K562 (cell line): ENCODE results near the gene PTGER4. TPM values are rescaled to one million over a fixed set of nuclear protein-coding genes. Genes with fewer than 3 reads are reported as not detected.

Source experiments
- ATAC-seq: fragments of 200-7000 bp; cut with Tn5 transposase; 3 replicates; pipeline ENCODE4 v1.9.1; 2020; ENCODE audit warnings: moderate library complexity
- BruUV-seq: library from RNA; stranded (reverse); fragments of 400-500 nt; replicated peaks from 2 replicates; lab custom pipeline; 2021; lab: Mats Ljungman, UMichigan
- CTCF ChIA-PET: fragments of 300-600 bp; formaldehyde crosslinking; extraction: SDS; loops from one replicate; lab custom pipeline; 2021; ENCODE audit warnings: low intra/inter-chr PET ratio; lab: Yijun Ruan, JAX
- POLR2A ChIA-PET: fragments of 300-600, 350-650 bp; sonication (Branson Sonifier 250); formaldehyde crosslinking; extraction: SDS; loops from one replicate; lab custom pipeline; 2021; ENCODE audit warnings: antibody characterized with exemption, inconsistent platforms; lab: Yijun Ruan, JAX
- DNase-seq, 4 experiments: peaks; one replicate each; pipeline versions ENCODE4 v3.0.0 to v3.0.0-alpha.2; 2011 to 2018; ENCODE audit warnings: low spot score in 3 of 4, mixed read lengths in 3 of 4; ENCODE audit errors: extremely low read depth in 1 of 4
- FAIRE-seq: peaks from 2 replicates; lab custom pipeline; 2011; peaks lifted over from hg19 to GRCh38; lab: Jason Lieb, UNC
- H2AFZ ChIP-seq: 2 replicates; pipeline ENCODE4 v1.6.0; 2011; ENCODE audit warnings: low read depth, low read length, control low read depth, inconsistent platforms
- H3K27ac ChIP-seq: fragments of 200-600 bp; 3 replicates; pipeline ENCODE4 v1.8.0; 2011; ENCODE audit warnings: low read depth, mild to moderate bottlenecking, control low read depth, inconsistent platforms, low read length, moderate library complexity, mixed read lengths; ENCODE audit errors: extremely low read depth
- H3K27me3 ChIP-seq, 2 experiments: fragments of 300-600 bp in 1 of 2; 2 replicates in 1 of 2; 3 replicates in 1 of 2; pipeline versions ENCODE4 v1.6.0 to v1.8.0; 2011; ENCODE audit warnings: inconsistent platforms in 2 of 2, low read length in 2 of 2, mild to moderate bottlenecking in 1 of 2, mixed read lengths in 1 of 2, moderate library complexity in 1 of 2; ENCODE audit not compliant: control insufficient read depth in 2 of 2, insufficient read depth in 2 of 2
- H3K36me3 ChIP-seq: fragments of 300-600 bp; 3 replicates; pipeline ENCODE4 v1.8.0; 2011; ENCODE audit warnings: mild to moderate bottlenecking, low read length, inconsistent platforms; ENCODE audit not compliant: control insufficient read depth, insufficient read depth
- H3K4me1 ChIP-seq, 2 experiments: fragments of 200-600 bp in 1 of 2; replicated peaks in 1 of 2; 2 replicates in 1 of 2; 3 replicates in 1 of 2; pipeline versions ENCODE4 v1.5.1 to v1.8.0; 2011; ENCODE audit warnings: inconsistent platforms in 2 of 2, low read length in 2 of 2, mild to moderate bottlenecking in 1 of 2, mixed read lengths in 1 of 2, moderate library complexity in 1 of 2; ENCODE audit not compliant: control insufficient read depth in 2 of 2, insufficient read depth in 2 of 2
- H3K4me2 ChIP-seq: 2 replicates; pipeline ENCODE4 v1.6.1; 2011; ENCODE audit warnings: low read length, control low read depth, inconsistent platforms, mixed read lengths; ENCODE audit not compliant: insufficient read depth
- H3K4me3 ChIP-seq: fragments of 200-600 bp; sonication (generic), shearing (Covaris generic); 2 replicates; pipeline ENCODE4 v1.5.1; 2016; ENCODE audit warnings: control low read depth, inconsistent platforms
- H3K79me2 ChIP-seq: fragments of 200-600 bp; 3 replicates; pipeline ENCODE4 v1.8.0; 2011; ENCODE audit warnings: low read length, inconsistent platforms; ENCODE audit not compliant: control insufficient read depth, insufficient read depth
- H3K9ac ChIP-seq, 2 experiments: 2 replicates each; pipeline versions ENCODE4 v1.6.0 to v1.6.1; 2011; ENCODE audit warnings: low read depth in 2 of 2, low read length in 2 of 2, control low read depth in 1 of 2, inconsistent platforms in 1 of 2, mild to moderate bottlenecking in 1 of 2, mixed read lengths in 1 of 2; ENCODE audit not compliant: insufficient read depth in 1 of 2
- H3K9me1 ChIP-seq: one replicate; pipeline ENCODE4 v1.6.0; 2011; ENCODE audit warnings: inconsistent platforms, mild to moderate bottlenecking, low read length, moderate library complexity; ENCODE audit not compliant: control insufficient read depth, insufficient read depth
- H3K9me3 ChIP-seq: replicated peaks from 2 replicates; pipeline ENCODE4 v1.5.1; 2011; ENCODE audit warnings: low read depth, low read length, inconsistent platforms; ENCODE audit not compliant: control insufficient read depth, insufficient read depth
- H4K20me1 ChIP-seq: replicated peaks from 2 replicates; pipeline ENCODE4 v1.6.1; 2011; ENCODE audit warnings: low read length, inconsistent platforms, mixed read lengths; ENCODE audit not compliant: control insufficient read depth, insufficient read depth
- ESRRB ChIP-seq: fragments of 250-450 bp; sonication (Bioruptor Pico); IDR thresholded peaks from 2 replicates; pipeline ENCODE4 v1.5.0; 2020; ENCODE audit warnings: mild to moderate bottlenecking, moderate library complexity, borderline replicate concordance
- HINFP ChIP-seq: fragments of 450-650 bp; conservative IDR thresholded peaks from 2 replicates; pipeline ENCODE4 v1.6.1; 2016; ENCODE audit warnings: missing genetic modification characterization, low read depth, mild to moderate bottlenecking, control low read depth, missing compliant biosample characterization
- MEF2A ChIP-seq: IDR thresholded peaks from 2 replicates; pipeline ENCODE4 v1.6.1; 2011; ENCODE audit warnings: low read depth, mild to moderate bottlenecking, low read length, moderate library complexity; ENCODE audit not compliant: control insufficient read depth
- NR2F6 ChIP-seq: fragments of 450-650 bp; formaldehyde crosslinking; IDR thresholded peaks from 2 replicates; pipeline ENCODE4 v1.4.0; 2020; ENCODE audit warnings: mild to moderate bottlenecking
- RERE ChIP-seq: sonication (generic); formaldehyde crosslinking; IDR thresholded peaks from 2 replicates; pipeline ENCODE4 v1.8.0; 2023; ENCODE audit warnings: missing genetic modification reagents, mild to moderate bottlenecking, borderline replicate concordance
- SMC3 ChIP-seq: conservative IDR thresholded peaks from 2 replicates; pipeline ENCODE4 v1.6.1; 2011; ENCODE audit warnings: low read depth, low read length, improper control_type of control experiment; ENCODE audit not compliant: insufficient read depth
- ZHX1 ChIP-seq: fragments of 150-350 bp; conservative IDR thresholded peaks from 2 replicates; pipeline ENCODE4 v1.6.1; 2014; ENCODE audit warnings: low read length
- WGBS: fragments of 100-300 bp; shearing (Covaris generic); methylation state at CpG from one replicate; pipeline ENCODE4 v1.1.6; 2016; ENCODE audit warnings: low coverage, mixed read lengths; ENCODE audit not compliant: insufficient coverage; ENCODE audit errors: missing lambda C conversion rate; 5-methylcytosine and 5-hydroxymethylcytosine counted together
- in situ Hi-C: fragments of 300-500 bp; cut with MboI; formaldehyde crosslinking; loops from 4 replicates; pipeline ENCODE4 v1.15.0; 2018; ENCODE audit warnings: inconsistent platforms, mixed read lengths
- intact Hi-C: fragments of 100-400 bp; cut with micrococcal nuclease; formaldehyde crosslinking; loops from 2 replicates; pipeline ENCODE4 v1.14.2; 2022
- polyA plus RNA-seq, 8 experiments: library from polyadenylated mRNA; depleted of rRNA in 4 of 8; stranded (reverse) in 5 of 8; unstranded in 3 of 8; fragments of >200 nt; fragmentation: Nextera tagmentation in 2 of 8; fragmentation: Illumina TruSeq in 1 of 8; extraction: Ambion mirVana in 2 of 8; extraction: Trizol in 1 of 8; gene quantifications; 2 replicates each; pipeline versions ENCODE4 v1.2.1 to v1.2.3, GENCODE V29; 2011 to 2014; ENCODE audit warnings: inconsistent platforms in 1 of 8, missing spikeins in 1 of 8
- total RNA-seq, 7 experiments: library from RNA; depleted of rRNA in 6 of 7; stranded (reverse); fragments of >200 nt in 6 of 7; fragmentation: Illumina TruSeq in 2 of 7; extraction: Trizol in 2 of 7; gene quantifications; 2 replicates each; pipeline versions ENCODE4 v1.2.1 to v1.2.3, GENCODE V29; 2011 to 2021; ENCODE audit warnings: low replicate concordance in 1 of 7

Gene PTGER4
- total and polyA plus RNA-seq, 9 of the 15 experiments (the other 6 are each of a cell fraction or from before 2014, with no cell fraction given): 0.31 TPM; not detected in 8

GRCh38 chr5:40680741-40681362 is 1.1 kb downstream of the PTGER4 start:
- Histone ChIP-seq H3K4me2 (no peak overlapping the region), H3K27ac (no peak overlapping the region)
- in situ Hi-C loops: loop anchor here (25.0 kb wide), 1 partner anchor 744 kb away; no protein-coding TSS in a partner anchor
- TF ChIP-seq SMC3: no peak
- TF ChIP-seq NR2F6 (CRISPR knock-in tag): no peak
- TF ChIP-seq RERE (CRISPR knock-in tag): no peak
- TF ChIP-seq ZHX1: no peak
- no peak for TF ChIP-seq HINFP (tag)
- no peak for TF ChIP-seq ESRRB (CRISPR knock-in tag)
- TF ChIP-seq MEF2A: no peak
- TF ChIP-seq, all 486 proteins: peak for 0
- peaks cover 14% of the 10 kb centered on the region in 2 experiments for H3K27me3 ChIP-seq
- FAIRE-seq (no peak), DNase-seq (no peak), ATAC-seq (no peak)
- no peaks in the 10 kb centered on the region for H3K79me2 ChIP-seq
- no peak overlapping the region for H3K4me3 ChIP-seq
- ChIA-PET POLR2A (interaction anchor here (1.1 kb wide), 1 partner anchor 12 kb away, joined by 4 read pairs; no protein-coding TSS in a partner anchor), CTCF (no interaction called here)
- no peak overlapping the region for H3K9ac ChIP-seq
- 54% methylated on average over 37 of the region's 37 CpGs for WGBS
- H4K20me1 ChIP-seq: no peaks in the 10 kb centered on the region
- H3K9me1 ChIP-seq: no peaks in the 10 kb centered on the region
- no peaks in the 10 kb centered on the region for H3K36me3 ChIP-seq
- H3K9me3 ChIP-seq: no peaks in the 10 kb centered on the region
- peaks cover 0 to 23% of the 10 kb centered on the region in 2 experiments; a peak in 2 of 5 replicates for H3K4me1 ChIP-seq
- intact Hi-C loops: loop anchor here (10.0 kb wide), 1 partner anchor 236 kb away; no protein-coding TSS in a partner anchor
- BruUV-seq: no TSS peak
- no peak overlapping the region for H2AFZ ChIP-seq
